HepG2 (cell line): ENCODE data around the gene KIF26B. TPM values are rescaled to one million over a fixed set of nuclear protein-coding genes. Genes with fewer than 3 reads are reported as not detected.

Experiments
- ATAC-seq: fragments of 200-7000 bp; cut with Tn5 transposase; 3 replicates; pipeline ENCODE4 v1.9.1; 2020; ENCODE audit warnings: mild to moderate bottlenecking, moderate library complexity
- BruUV-seq: library from RNA; stranded (reverse); fragments of 400-500 nt; replicated peaks from 2 replicates; lab custom pipeline; 2021; lab: Mats Ljungman, UMichigan
- CTCF ChIA-PET: fragments of 300-600 bp; formaldehyde crosslinking; extraction: SDS; loops from one replicate; lab custom pipeline; 2021; ENCODE audit warnings: low total read pairs, inconsistent platforms, low intra/inter-chr PET ratio; lab: Yijun Ruan, JAX
- POLR2A ChIA-PET: fragments of 350-600 bp; sonication (Branson Sonifier 250); formaldehyde crosslinking; loops from one replicate; lab custom pipeline; 2020; ENCODE audit warnings: antibody characterized with exemption, inconsistent platforms; lab: Yijun Ruan, JAX
- DNase-seq: peaks from one replicate; pipeline ENCODE4 v3.0.0-alpha.2; 2015; ENCODE audit warnings: low spot score
- FAIRE-seq: peaks from 3 replicates; lab custom pipeline; 2011; peaks lifted over from hg19 to GRCh38; lab: Jason Lieb, UNC
- H2AFZ ChIP-seq: one replicate; pipeline ENCODE4 v1.6.1; 2011; ENCODE audit warnings: low read length, inconsistent platforms
- H3K27ac ChIP-seq: fragments of 300-600 bp; 3 replicates; pipeline ENCODE4 v1.8.0; 2011; ENCODE audit warnings: mixed run types, mild to moderate bottlenecking, mixed read lengths, low read length, inconsistent platforms; ENCODE audit not compliant: insufficient read depth; ENCODE audit errors: extremely low read length
- H3K27me3 ChIP-seq, 2 experiments: fragments of 200-600 bp in 1 of 2; 2 replicates in 1 of 2; 3 replicates in 1 of 2; pipeline versions ENCODE4 v1.6.0 to v1.8.0; 2011; ENCODE audit warnings: low read length in 2 of 2, mild to moderate bottlenecking in 2 of 2, moderate library complexity in 2 of 2, inconsistent platforms in 1 of 2; ENCODE audit not compliant: insufficient read depth in 2 of 2, control insufficient read depth in 1 of 2
- H3K36me3 ChIP-seq, 2 experiments: fragments of 200-600 bp in 1 of 2; replicated peaks in 1 of 2; 2 replicates in 1 of 2; 3 replicates in 1 of 2; pipeline versions ENCODE4 v1.5.1 to v1.8.0; 2011; ENCODE audit warnings: low read length in 2 of 2, inconsistent platforms in 1 of 2; ENCODE audit not compliant: insufficient read depth in 2 of 2, control insufficient read depth in 1 of 2
- H3K4me1 ChIP-seq: 2 replicates; pipeline ENCODE4 v1.5.1; 2012; ENCODE audit warnings: low read length, inconsistent platforms; ENCODE audit not compliant: insufficient read depth
- H3K4me2 ChIP-seq: 2 replicates; pipeline ENCODE4 v1.6.0; 2011; ENCODE audit warnings: low read depth, low read length, inconsistent platforms
- H3K4me3 ChIP-seq, 3 experiments: fragments of 200-600 bp in 1 of 3; sonication (generic), shearing (Covaris generic) in 1 of 3; replicated peaks in 1 of 3; 2 replicates each; pipeline ENCODE4 v1.5.1; 2011 to 2016; ENCODE audit warnings: low read length in 3 of 3, inconsistent platforms in 2 of 3, low read depth in 2 of 3, mild to moderate bottlenecking in 2 of 3, control low read depth in 1 of 3, mixed read lengths in 1 of 3; ENCODE audit not compliant: insufficient read depth in 1 of 3
- H3K79me2 ChIP-seq: one replicate; pipeline ENCODE4 v1.6.1; 2011; ENCODE audit warnings: low read length, inconsistent platforms; ENCODE audit not compliant: insufficient read depth
- H3K9ac ChIP-seq: 2 replicates; pipeline ENCODE4 v1.6.0; 2011; ENCODE audit warnings: mild to moderate bottlenecking, low read depth, low read length, inconsistent platforms; ENCODE audit not compliant: insufficient read depth
- H3K9me3 ChIP-seq: 2 replicates; pipeline ENCODE4 v1.5.1; 2012; ENCODE audit warnings: mild to moderate bottlenecking, low read length
- H4K20me1 ChIP-seq: 2 replicates; pipeline ENCODE4 v1.6.0; 2011; ENCODE audit warnings: inconsistent platforms, mild to moderate bottlenecking, low read length, moderate library complexity; ENCODE audit not compliant: insufficient read depth
- EEA1 ChIP-seq: sonication (generic); formaldehyde crosslinking; IDR thresholded peaks from 2 replicates; pipeline ENCODE4 v1.5.1; 2020; ENCODE audit warnings: mild to moderate bottlenecking, missing genetic modification reagents, borderline replicate concordance
- ELF1 ChIP-seq: sonication (generic); formaldehyde crosslinking; IDR thresholded peaks from 2 replicates; pipeline ENCODE4 v1.4.0; 2020; ENCODE audit warnings: missing genetic modification reagents
- ISL2 ChIP-seq: sonication (generic); formaldehyde crosslinking; IDR thresholded peaks from 2 replicates; pipeline ENCODE4 v1.5.0; 2020; ENCODE audit warnings: missing genetic modification reagents
- LCORL ChIP-seq, 2 experiments: fragments of 450-650 bp in 1 of 2; sonication (generic) in 1 of 2; formaldehyde crosslinking in 1 of 2; IDR thresholded peaks; 2 replicates each; pipeline versions ENCODE4 v1.5.0 to v1.6.1; 2017 to 2020; ENCODE audit warnings: antibody characterized with exemption in 1 of 2, missing genetic modification reagents in 1 of 2
- RCOR2 ChIP-seq: IDR thresholded peaks from 2 replicates; pipeline ENCODE4 v1.6.1; 2016; ENCODE audit warnings: missing biosample characterization, missing genetic modification reagents
- RXRB ChIP-seq: IDR thresholded peaks from 2 replicates; pipeline ENCODE4 v1.6.1; 2016; ENCODE audit warnings: borderline replicate concordance, missing genetic modification reagents, missing compliant biosample characterization
- SIN3B ChIP-seq: fragments of 150-350 bp; IDR thresholded peaks from 2 replicates; pipeline ENCODE4 v1.6.1; 2014; ENCODE audit warnings: low read length
- SMYD3 ChIP-seq: sonication (generic); formaldehyde crosslinking; IDR thresholded peaks from 2 replicates; pipeline ENCODE4 v1.8.1; 2023; ENCODE audit warnings: mild to moderate bottlenecking, missing genetic modification reagents
- TAF15 ChIP-seq: fragments of 200-400 bp; formaldehyde crosslinking; IDR thresholded peaks from one replicate; pipeline ENCODE4 v1.6.1; 2018; ENCODE audit warnings: mild to moderate bottlenecking, low read depth, low read length; ENCODE audit not compliant: poor library complexity, severe bottlenecking
- ZNF766 ChIP-seq: sonication (generic); formaldehyde crosslinking; IDR thresholded peaks from 2 replicates; pipeline ENCODE4 v1.5.0; 2020; ENCODE audit warnings: missing genetic modification reagents, borderline replicate concordance
- WGBS: methylation state at CpG from one replicate; pipeline ENCODE4 v1.1.6; 2017; ENCODE audit warnings: low lambda C conversion rate; 5-methylcytosine and 5-hydroxymethylcytosine counted together
- in situ Hi-C: cut with HindIII; loops from 2 replicates; pipeline ENCODE4 v1.10.0; 2017; ENCODE audit warnings: low pct_unique_long_range_greater_than_20kb; ENCODE audit not compliant: extremely low pct_ligation_motif_present
- intact Hi-C: fragments of 100-400 bp; cut with micrococcal nuclease; formaldehyde crosslinking; loops from one replicate; pipeline ENCODE4 v1.10.0; 2022; ENCODE audit not compliant: unreplicated experiment
- polyA plus RNA-seq, 8 experiments: library from polyadenylated mRNA; depleted of rRNA in 3 of 8; stranded (reverse) in 7 of 8; unstranded in 1 of 8; fragments of >200 nt; fragmentation: Illumina TruSeq in 4 of 8; extraction: Trizol in 4 of 8; gene quantifications; 2 replicates each; pipeline versions ENCODE4 v1.2.1 to v1.2.3, GENCODE V29; 2011 to 2016; ENCODE audit warnings: low read depth in 4 of 8, missing spikeins in 1 of 8, mixed read lengths in 1 of 8; ENCODE audit not compliant: insufficient read depth in 1 of 8
- total RNA-seq, 5 experiments: library from RNA; depleted of rRNA; stranded (reverse); fragments of >200 nt; fragmentation: Illumina TruSeq; extraction: Trizol; gene quantifications; 2 replicates each; pipeline ENCODE4 v1.2.3, GENCODE V29; 2016; ENCODE audit warnings: low read depth in 1 of 5
- TF ChIP-seq, protein P1 (sequence below): sonication (generic); formaldehyde crosslinking; IDR thresholded peaks from 2 replicates; pipeline ENCODE4 v1.4.0; 2020; ENCODE audit warnings: mild to moderate bottlenecking, missing genetic modification reagents, borderline replicate concordance

Gene KIF26B
- total and polyA plus RNA-seq, 2 of the 13 experiments (the other 11 are each of a cell fraction or from before 2014, with no cell fraction given): 0.08 to 0.09 TPM

DNA sequence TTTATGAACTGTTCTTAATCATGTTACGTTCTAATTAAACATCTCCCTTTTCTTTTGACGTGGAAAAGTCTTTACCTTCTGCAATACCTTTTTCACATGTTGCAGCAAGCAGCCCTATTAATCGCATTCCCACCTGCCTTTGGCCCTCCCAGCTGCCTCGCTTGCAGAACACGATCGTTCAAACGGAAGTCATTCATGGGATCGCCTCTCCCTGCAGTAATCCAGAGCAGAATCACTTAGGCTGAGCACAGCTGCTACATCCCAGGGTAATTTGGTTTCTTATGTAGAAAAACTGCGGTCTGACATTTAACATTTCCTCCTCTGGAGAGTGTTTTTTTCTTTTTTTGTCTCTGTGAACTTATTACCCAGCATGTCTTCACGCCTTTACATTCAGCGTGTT lies 206.3 kb downstream of the KIF26B start:
- intact Hi-C loops: no loop called here
- ATAC-seq (no peak), FAIRE-seq (no peak), DNase-seq (no peak)
- Histone ChIP-seq H3K27me3 (no peaks in the 10 kb centered on the region), H3K9me3 (no peaks in the 10 kb centered on the region), H3K9ac (no peak overlapping the region), H3K4me2 (no peak overlapping the region), H4K20me1 (no peaks in the 10 kb centered on the region), H3K79me2 (no peaks in the 10 kb centered on the region), H3K27ac (no peak overlapping the region), H3K36me3 (no peaks in the 10 kb centered on the region), H3K4me1 (peaks cover 19% of the 10 kb centered on the region; the same call in 1 of the 2 replicates), H2AFZ (no peak overlapping the region), H3K4me3 (no peak overlapping the region)
- POLR2A ChIA-PET: no interaction called here
- WGBS: 70% methylated on average over 11 of the region's 11 CpGs
- no TSS peak for BruUV-seq
- in situ Hi-C loops: no loop called here
- CTCF ChIA-PET: no interaction called here
- TF ChIP-seq LCORL (IDR thresholded peaks at IDR 0.05) (no peak), LCORL (CRISPR knock-in tag; IDR thresholded peaks at IDR 0.05) (no peak), ELF1 (CRISPR knock-in tag) (no peak), RCOR2 (CRISPR knock-in tag) (no peak), TAF15 (no peak), RXRB (CRISPR knock-in tag) (no peak)

DNA sequence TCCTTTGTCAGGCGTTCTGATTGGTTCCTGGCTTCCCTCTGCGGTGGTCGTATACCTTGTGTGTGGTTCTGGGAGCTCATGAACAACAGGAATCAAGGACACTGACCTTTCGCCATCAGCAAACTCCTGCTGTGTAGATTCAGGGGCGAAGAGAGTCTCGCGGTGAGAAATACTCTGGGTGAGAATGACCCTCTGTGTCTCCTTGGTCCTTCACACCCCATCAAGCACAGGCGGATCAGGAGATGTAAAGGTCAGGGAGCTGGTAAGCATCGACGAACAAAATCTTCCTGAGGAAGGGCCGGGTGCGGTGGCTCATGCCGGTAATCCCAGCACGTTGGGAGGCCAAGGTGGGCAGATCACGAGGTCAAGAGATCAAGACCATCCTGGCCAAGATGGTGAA lies 207.2 kb downstream of the KIF26B start:
- no peak overlapping the region for H3K4me3 ChIP-seq
- intact Hi-C loops: no loop called here
- ATAC-seq (no peak), FAIRE-seq (no peak), DNase-seq (no peak)
- peaks cover 19% of the 10 kb centered on the region; the same call in 1 of the 2 replicates for H3K4me1 ChIP-seq
- BruUV-seq: no TSS peak
- no peak overlapping the region for H3K4me2 ChIP-seq
- no peaks in the 10 kb centered on the region for H3K9me3 ChIP-seq
- no peak overlapping the region for H3K27ac ChIP-seq
- no peaks in the 10 kb centered on the region for H3K27me3 ChIP-seq
- ChIA-PET CTCF (no interaction called here), POLR2A (no interaction called here)
- H4K20me1 ChIP-seq: no peaks in the 10 kb centered on the region
- H3K36me3 ChIP-seq: no peaks in the 10 kb centered on the region
- 76% methylated on average over 13 of the region's 15 CpGs for WGBS
- H3K79me2 ChIP-seq: no peaks in the 10 kb centered on the region
- H2AFZ ChIP-seq: no peak overlapping the region
- no peak overlapping the region for H3K9ac ChIP-seq
- in situ Hi-C loops: no loop called here
- no peak for TF ChIP-seq EEA1 (CRISPR knock-in tag)
- TF ChIP-seq, protein P1, sequence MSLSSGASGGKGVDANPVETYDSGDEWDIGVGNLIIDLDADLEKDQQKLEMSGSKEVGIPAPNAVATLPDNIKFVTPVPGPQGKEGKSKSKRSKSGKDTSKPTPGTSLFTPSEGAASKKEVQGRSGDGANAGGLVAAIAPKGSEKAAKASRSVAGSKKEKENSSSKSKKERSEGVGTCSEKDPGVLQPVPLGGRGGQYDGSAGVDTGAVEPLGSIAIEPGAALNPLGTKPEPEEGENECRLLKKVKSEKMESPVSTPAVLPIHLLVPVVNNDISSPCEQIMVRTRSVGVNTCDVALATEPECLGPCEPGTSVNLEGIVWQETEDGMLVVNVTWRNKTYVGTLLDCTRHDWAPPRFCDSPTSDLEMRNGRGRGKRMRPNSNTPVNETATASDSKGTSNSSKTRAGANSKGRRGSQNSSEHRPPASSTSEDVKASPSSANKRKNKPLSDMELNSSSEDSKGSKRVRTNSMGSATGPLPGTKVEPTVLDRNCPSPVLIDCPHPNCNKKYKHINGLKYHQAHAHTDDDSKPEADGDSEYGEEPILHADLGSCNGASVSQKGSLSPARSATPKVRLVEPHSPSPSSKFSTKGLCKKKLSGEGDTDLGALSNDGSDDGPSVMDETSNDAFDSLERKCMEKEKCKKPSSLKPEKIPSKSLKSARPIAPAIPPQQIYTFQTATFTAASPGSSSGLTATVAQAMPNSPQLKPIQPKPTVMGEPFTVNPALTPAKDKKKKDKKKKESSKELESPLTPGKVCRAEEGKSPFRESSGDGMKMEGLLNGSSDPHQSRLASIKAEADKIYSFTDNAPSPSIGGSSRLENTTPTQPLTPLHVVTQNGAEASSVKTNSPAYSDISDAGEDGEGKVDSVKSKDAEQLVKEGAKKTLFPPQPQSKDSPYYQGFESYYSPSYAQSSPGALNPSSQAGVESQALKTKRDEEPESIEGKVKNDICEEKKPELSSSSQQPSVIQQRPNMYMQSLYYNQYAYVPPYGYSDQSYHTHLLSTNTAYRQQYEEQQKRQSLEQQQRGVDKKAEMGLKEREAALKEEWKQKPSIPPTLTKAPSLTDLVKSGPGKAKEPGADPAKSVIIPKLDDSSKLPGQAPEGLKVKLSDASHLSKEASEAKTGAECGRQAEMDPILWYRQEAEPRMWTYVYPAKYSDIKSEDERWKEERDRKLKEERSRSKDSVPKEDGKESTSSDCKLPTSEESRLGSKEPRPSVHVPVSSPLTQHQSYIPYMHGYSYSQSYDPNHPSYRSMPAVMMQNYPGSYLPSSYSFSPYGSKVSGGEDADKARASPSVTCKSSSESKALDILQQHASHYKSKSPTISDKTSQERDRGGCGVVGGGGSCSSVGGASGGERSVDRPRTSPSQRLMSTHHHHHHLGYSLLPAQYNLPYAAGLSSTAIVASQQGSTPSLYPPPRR: no peak
- no peak for TF ChIP-seq ZNF766 (CRISPR knock-in tag)
- no peak for TF ChIP-seq SMYD3 (CRISPR knock-in tag)
- no peak for TF ChIP-seq SIN3B
- no peak for TF ChIP-seq ISL2 (CRISPR knock-in tag)
